Measurements from ENCODE around the gene DOK6. TPM values are rescaled to one million over a fixed set of nuclear protein-coding genes. Genes with fewer than 3 reads are reported as not detected.

The DOK6 gene
- total and polyA plus RNA-seq, 2 donors (not counting 1 experiment from before 2014, with no cell fraction given), result not detected

- ATAC-seq (ENCODE audit: low read depth) (no peak), DNase-seq (no peak)
- Histone ChIP-seq H3K9ac (ENCODE audit: low read length) (no peak overlapping the region), H3K36me3 (replicated peaks in 1 of 2; ENCODE audit: control extremely low read depth in 1 of 2, control insufficient read depth in 1 of 2, extremely low read depth in 1 of 2, insufficient read depth in 2 of 2, low read length in 1 of 2) (no peaks in the 10 kb centered on the region), H2AFZ (ENCODE audit: insufficient read depth, low read depth, low read length, poor library complexity, severe bottlenecking) (no peak overlapping the region), H3K4me2 (replicated peaks; ENCODE audit: low read depth, low read length, poor library complexity, severe bottlenecking) (no peak overlapping the region), H3K27me3 (replicated peaks in 1 of 4; ENCODE audit: control extremely low read depth in 1 of 4, control insufficient read depth in 3 of 4, insufficient read depth in 4 of 4, low read length in 3 of 4) (no peaks in the 10 kb centered on the region), H3K27ac (ENCODE audit: low read length in 2 of 2) (no peak overlapping the region), H3K79me2 (ENCODE audit: control insufficient read depth, insufficient read depth, low read length) (no peaks in the 10 kb centered on the region), H3K9me3 (ENCODE audit: control extremely low read depth in 1 of 3, control insufficient read depth in 2 of 3, insufficient read depth in 1 of 3, low read length in 2 of 3) (no peaks in the 10 kb centered on the region), H3K4me3 (ENCODE audit: control extremely low read depth in 1 of 5, extremely low read depth in 1 of 5, insufficient read depth in 1 of 5, low read depth in 2 of 5, low read length in 4 of 5) (no peak overlapping the region), H4K20me1 (ENCODE audit: control insufficient read depth, insufficient read depth, low read length, poor library complexity, severe bottlenecking) (no peaks in the 10 kb centered on the region), H3K4me1 (ENCODE audit: control insufficient read depth in 2 of 2, insufficient read depth in 2 of 2, low read length in 2 of 2) (no peaks in the 10 kb centered on the region)
- Mint-ChIP-seq H3K4me1 (no peaks in the 10 kb centered on the region), H3K4me3 (no peak overlapping the region), H3K27ac (no peak overlapping the region), H3K27me3 (no peaks in the 10 kb centered on the region), H3K9me3 (ENCODE audit: insufficient read depth) (no peaks in the 10 kb centered on the region)
- ChIA-PET CTCF (no interaction called here), POLR2A (no interaction called here)
- intact Hi-C loops (cut with micrococcal nuclease), result no loop called here
- no peak for TF ChIP-seq EZH2 (IDR thresholded peaks at IDR 0.05; ENCODE audit: borderline replicate concordance, insufficient read depth, low read depth, low read length, poor library complexity, severe bottlenecking)
- TF ChIP-seq CTCF (IDR thresholded peaks at IDR 0.05), result no peak
- WGBS (ENCODE audit: insufficient coverage), result 78% methylated on average over 1 of the region's 3 CpGs
Observed at GRCh38 chr18:69631281-69631680, 230.6 kb downstream of the DOK6 start.

- H3K27me3 ChIP-seq (replicated peaks in 1 of 4; ENCODE audit: control extremely low read depth in 1 of 4, control insufficient read depth in 3 of 4, insufficient read depth in 4 of 4, low read length in 3 of 4), result no peaks in the 10 kb centered on the region
- no peaks in the 10 kb centered on the region for H3K36me3 ChIP-seq (replicated peaks in 1 of 2; ENCODE audit: control extremely low read depth in 1 of 2, control insufficient read depth in 1 of 2, extremely low read depth in 1 of 2, insufficient read depth in 2 of 2, low read length in 1 of 2)
- ATAC-seq (ENCODE audit: low read depth) (no peak), DNase-seq (no peak)
- Mint-ChIP-seq H3K27me3 (no peaks in the 10 kb centered on the region), H3K27ac (no peak overlapping the region), H3K9me3 (ENCODE audit: insufficient read depth) (no peaks in the 10 kb centered on the region), H3K4me1 (no peaks in the 10 kb centered on the region), H3K4me3 (no peak overlapping the region)
- no peak overlapping the region for H3K9ac ChIP-seq (ENCODE audit: low read length)
- no peaks in the 10 kb centered on the region for H3K79me2 ChIP-seq (ENCODE audit: control insufficient read depth, insufficient read depth, low read length)
- intact Hi-C loops (cut with micrococcal nuclease), result no loop called here
- no peaks in the 10 kb centered on the region for H4K20me1 ChIP-seq (ENCODE audit: control insufficient read depth, insufficient read depth, low read length, poor library complexity, severe bottlenecking)
- H3K4me2 ChIP-seq (replicated peaks; ENCODE audit: low read depth, low read length, poor library complexity, severe bottlenecking), result no peak overlapping the region
- CTCF ChIA-PET, result no interaction called here
- no peak overlapping the region for H2AFZ ChIP-seq (ENCODE audit: insufficient read depth, low read depth, low read length, poor library complexity, severe bottlenecking)
- H3K4me1 ChIP-seq (ENCODE audit: control insufficient read depth in 2 of 2, insufficient read depth in 2 of 2, low read length in 2 of 2), result no peaks in the 10 kb centered on the region
- no peaks in the 10 kb centered on the region for H3K9me3 ChIP-seq (ENCODE audit: control extremely low read depth in 1 of 3, control insufficient read depth in 2 of 3, insufficient read depth in 1 of 3, low read length in 2 of 3)
- TF ChIP-seq CTCF (IDR thresholded peaks at IDR 0.05) (no peak), EZH2 (IDR thresholded peaks at IDR 0.05; ENCODE audit: borderline replicate concordance, insufficient read depth, low read depth, low read length, poor library complexity, severe bottlenecking) (no peak)
- no peak overlapping the region for H3K4me3 ChIP-seq (ENCODE audit: control extremely low read depth in 1 of 5, extremely low read depth in 1 of 5, insufficient read depth in 1 of 5, low read depth in 2 of 5, low read length in 4 of 5)
- POLR2A ChIA-PET, result no interaction called here
- WGBS (ENCODE audit: insufficient coverage), result no CpG with 5 or more reads among the region's 2 CpGs
- H3K27ac ChIP-seq (ENCODE audit: low read length in 2 of 2), result no peak overlapping the region
Observed at GRCh38 chr18:69635482-69635881, 234.8 kb downstream of the DOK6 start.

All from B cell (primary cell).